ENCODE data around the gene MFF. TPM values are rescaled to one million over a fixed set of nuclear protein-coding genes. Genes with fewer than 3 reads are reported as not detected.

MFF gene
- total and polyA plus RNA-seq, 9 donors = 56.3 to 71.5 (median 66.7) TPM

GRCh38 chr2:227402321-227402720 lies 77.3 kb downstream of the MFF start:
- no peak overlapping the region for H3K4me3 ChIP-seq (ENCODE audit: low read length)
- H3K9me3 ChIP-seq (replicated peaks; ENCODE audit: control insufficient read depth, low read depth, low read length) = no peaks in the 10 kb centered on the region
- DNase-seq = no peak
- no peak overlapping the region for H3K27ac ChIP-seq (ENCODE audit: low read length)
- H3K27me3 ChIP-seq (ENCODE audit: control insufficient read depth, insufficient read depth, low read length) = peaks cover 2% of the 10 kb centered on the region
- H3K36me3 ChIP-seq (ENCODE audit: control insufficient read depth, insufficient read depth, low read length) = no peaks in the 10 kb centered on the region
- H3K4me1 ChIP-seq (ENCODE audit: control insufficient read depth, insufficient read depth, low read length) = peaks cover 14% of the 10 kb centered on the region

- H3K36me3 ChIP-seq (ENCODE audit: control insufficient read depth, insufficient read depth, low read length) = no peaks in the 10 kb centered on the region
- DNase-seq = no peak
- peaks cover 19% of the 10 kb centered on the region for H3K4me1 ChIP-seq (ENCODE audit: control insufficient read depth, insufficient read depth, low read length)
- peaks cover 2% of the 10 kb centered on the region for H3K27me3 ChIP-seq (ENCODE audit: control insufficient read depth, insufficient read depth, low read length)
- H3K27ac ChIP-seq (ENCODE audit: low read length) = no peak overlapping the region
- no peak overlapping the region for H3K4me3 ChIP-seq (ENCODE audit: low read length)
- 42% methylated on average over 1 of the region's 4 CpGs for WGBS (ENCODE audit: insufficient coverage)
- no peaks in the 10 kb centered on the region for H3K9me3 ChIP-seq (replicated peaks; ENCODE audit: control insufficient read depth, low read depth, low read length)
Measured at GRCh38 chr2:227402959-227403358, 77.9 kb downstream of the MFF start.

- DNase-seq = no peak
- H3K27ac ChIP-seq (ENCODE audit: low read length) = no peak overlapping the region
- H3K4me1 ChIP-seq (ENCODE audit: control insufficient read depth, insufficient read depth, low read length) = peaks cover 19% of the 10 kb centered on the region
- WGBS (ENCODE audit: insufficient coverage) = no CpG with 5 or more reads among the region's 4 CpGs
- H3K9me3 ChIP-seq (replicated peaks; ENCODE audit: control insufficient read depth, low read depth, low read length) = no peaks in the 10 kb centered on the region
- no peak overlapping the region for H3K4me3 ChIP-seq (ENCODE audit: low read length)
- H3K36me3 ChIP-seq (ENCODE audit: control insufficient read depth, insufficient read depth, low read length) = no peaks in the 10 kb centered on the region
- H3K27me3 ChIP-seq (ENCODE audit: control insufficient read depth, insufficient read depth, low read length) = peaks cover 2% of the 10 kb centered on the region
Measured at GRCh38 chr2:227404585-227405271, 79.7 kb downstream of the MFF start.

- no peak overlapping the region for H3K4me3 ChIP-seq (ENCODE audit: low read length)
- no peaks in the 10 kb centered on the region for H3K36me3 ChIP-seq (ENCODE audit: control insufficient read depth, insufficient read depth, low read length)
- peak overlapping the region; percentile 65 for H3K27ac ChIP-seq (ENCODE audit: low read length)
- WGBS (ENCODE audit: insufficient coverage) = 9% methylated on average over 7 of the region's 7 CpGs
- peak; percentile 93 for DNase-seq
- no peaks in the 10 kb centered on the region for H3K9me3 ChIP-seq (replicated peaks; ENCODE audit: control insufficient read depth, low read depth, low read length)
- H3K4me1 ChIP-seq (ENCODE audit: control insufficient read depth, insufficient read depth, low read length) = peaks cover 19% of the 10 kb centered on the region
- peaks cover 2% of the 10 kb centered on the region for H3K27me3 ChIP-seq (ENCODE audit: control insufficient read depth, insufficient read depth, low read length)
Measured at GRCh38 chr2:227406177-227407031, 81.4 kb downstream of the MFF start.

Other genes starting within 250 kb of the MFF start
- 0.13 TPM for gene COL4A4, start 161.0 kb upstream of the MFF start, total RNA-seq
- gene COL4A4, start 161.0 kb upstream of the MFF start, polyA plus RNA-seq (ENCODE audit: insufficient read depth in 1 of 8, insufficient read length in 8 of 8, low replicate concordance in 1 of 8) = under 1 TPM; 0.03 to 0.31 (median 0.06) TPM
- under 0.01 TPM for gene COL4A3, start 160.6 kb upstream of the MFF start, total RNA-seq
- gene COL4A3, start 160.6 kb upstream of the MFF start, polyA plus RNA-seq (ENCODE audit: insufficient read depth in 1 of 8, insufficient read length in 8 of 8, low replicate concordance in 1 of 8) = under 1 TPM in 3 of 8 donors, not detected in 5; 0.06 to 0.18 (median 0.10) TPM
- gene TM4SF20, start 54.1 kb downstream of the MFF start, total RNA-seq = not detected
- 1 to 10 TPM in 1 of 8 donors, under 1 TPM in 2, not detected in 5; 0.07 to 1.6 (median 0.40) TPM for gene TM4SF20, start 54.1 kb downstream of the MFF start, polyA plus RNA-seq (ENCODE audit: insufficient read depth in 1 of 8, insufficient read length in 8 of 8, low replicate concordance in 1 of 8)
- gene SCYGR1, start 62.7 kb downstream of the MFF start, total RNA-seq = not detected
- gene SCYGR1, start 62.7 kb downstream of the MFF start, polyA plus RNA-seq (ENCODE audit: insufficient read depth in 1 of 8, insufficient read length in 8 of 8, low replicate concordance in 1 of 8) = not detected
- gene AGFG1, start 146.9 kb downstream of the MFF start, total RNA-seq = 32.7 TPM
- gene AGFG1, start 146.9 kb downstream of the MFF start, polyA plus RNA-seq (ENCODE audit: insufficient read depth in 1 of 8, insufficient read length in 8 of 8, low replicate concordance in 1 of 8) = 10 to 100 TPM; 41.4 to 51.9 (median 47.6) TPM